ENCODE data around the gene TMEM238.
"Not testable (repeated sequence)": the region's sequence is repeated elsewhere in the genome, so short reads cannot be mapped to it uniquely, and the experiment has no call there.

Gene TMEM238

GRCh38 chr19:55384131-55384919, at the start of gene TMEM238:
TMEM238 (minus strand) TSS chr19:55384292; CDS start chr19:55384259, 33 bp downstream.
- no peak for DNase-seq (ENCODE audit: low read depth in 2 of 2)

- no peak for DNase-seq (ENCODE audit: low read depth in 2 of 2)
Measured at GRCh38 chr19:55433292-55433691, 49.2 kb upstream of the TMEM238 start.

GRCh38 chr19:55432241-55432959, 48.3 kb upstream of the TMEM238 start:
- DNase-seq (ENCODE audit: low read depth in 2 of 2), result no peak

GRCh38 chr19:55431183-55431582, 47.1 kb upstream of the TMEM238 start:
- DNase-seq (ENCODE audit: low read depth in 2 of 2), result no peak

- no peak for DNase-seq (ENCODE audit: low read depth in 2 of 2)
Measured at GRCh38 chr19:55426042-55426441, 42.0 kb upstream of the TMEM238 start.

GRCh38 chr19:55424518-55424917, 40.4 kb upstream of the TMEM238 start:
- DNase-seq (ENCODE audit: low read depth in 2 of 2), result no peak

- no peak for DNase-seq (ENCODE audit: low read depth in 2 of 2)
Measured at GRCh38 chr19:55423225-55424005, 39.3 kb upstream of the TMEM238 start.

GRCh38 chr19:55421281-55421680, 37.2 kb upstream of the TMEM238 start:
- DNase-seq (ENCODE audit: low read depth in 2 of 2), result not testable (repeated sequence)

GRCh38 chr19:55419624-55420236, 35.6 kb upstream of the TMEM238 start:
- no peak for DNase-seq (ENCODE audit: low read depth in 2 of 2)

GRCh38 chr19:55419103-55419502, 35.0 kb upstream of the TMEM238 start:
- DNase-seq (ENCODE audit: low read depth in 2 of 2), result no peak

GRCh38 chr19:55418185-55418584, 34.1 kb upstream of the TMEM238 start:
- DNase-seq (ENCODE audit: low read depth in 2 of 2), result peak in 1 of 2 donors; percentile 12

GRCh38 chr19:55410168-55410567, 26.1 kb upstream of the TMEM238 start:
- DNase-seq (ENCODE audit: low read depth in 2 of 2), result no peak

GRCh38 chr19:55409179-55409578, 25.1 kb upstream of the TMEM238 start:
- DNase-seq (ENCODE audit: low read depth in 2 of 2), result not testable (repeated sequence)

- no peak for DNase-seq (ENCODE audit: low read depth in 2 of 2)
Measured at GRCh38 chr19:55408533-55408872, 24.4 kb upstream of the TMEM238 start.

GRCh38 chr19:55407800-55408532, 23.9 kb upstream of the TMEM238 start:
- peak; percentile 94 for DNase-seq (ENCODE audit: low read depth in 2 of 2)

GRCh38 chr19:55407550-55407799, 23.4 kb upstream of the TMEM238 start, which contains the start of gene UBE2S:
UBE2S (minus strand) TSS chr19:55407788; CDS start chr19:55407589, 199 bp downstream.
- DNase-seq (ENCODE audit: low read depth in 2 of 2), result not testable (repeated sequence)

GRCh38 chr19:55406826-55407549, 22.9 kb upstream of the TMEM238 start:
- no peak for DNase-seq (ENCODE audit: low read depth in 2 of 2)

GRCh38 chr19:55406091-55406825, 22.2 kb upstream of the TMEM238 start:
- DNase-seq (ENCODE audit: low read depth in 2 of 2), result no peak

- DNase-seq (ENCODE audit: low read depth in 2 of 2), result no peak
Measured at GRCh38 chr19:55405638-55406037, 21.5 kb upstream of the TMEM238 start.

- no peak for DNase-seq (ENCODE audit: low read depth in 2 of 2)
Measured at GRCh38 chr19:55402509-55402908, 18.4 kb upstream of the TMEM238 start.

Data from stimulated activated CD8-positive, alpha-beta memory T cell treated with anti-CD3 and anti-CD28 coated beads, Interleukin-15, amount 100 ng/mL, for 4 hours (primary cell).